Small intestine (tissue), 16 donors: Measurements from ENCODE around the gene OR5H15. TPM values are rescaled to one million over a fixed set of nuclear protein-coding genes. Genes with fewer than 3 reads are reported as not detected.
"Not testable (repeated sequence)": the region's sequence is repeated elsewhere in the genome, so short reads cannot be mapped to it uniquely, and the experiment has no call there.

Experiments used
- DNase-seq, 2 donors: peaks; one replicate each; pipeline versions ENCODE4 v3.0.0 to v3.0.0-alpha.2; 2013
- FAIRE-seq: peaks from 2 replicates; lab custom pipeline; 2012; peaks lifted over from hg19 to GRCh38; lab: Jason Lieb, UNC
- H3K27ac ChIP-seq, 3 donors: one replicate each; pipeline ENCODE4 v1.5.1; 2013; ENCODE audit warnings: low read length in 2 of 3, mild to moderate bottlenecking in 2 of 3, control low read depth in 1 of 3, inconsistent platforms in 1 of 3, low read depth in 1 of 3, moderate library complexity in 1 of 3
- H3K27me3 ChIP-seq, 3 donors: one replicate each; pipeline ENCODE4 v1.6.1; 2013; ENCODE audit warnings: low read length in 3 of 3, inconsistent platforms in 1 of 3; ENCODE audit not compliant: control insufficient read depth in 3 of 3, insufficient read depth in 3 of 3
- H3K36me3 ChIP-seq, 3 donors: one replicate each; pipeline ENCODE4 v1.6.1; 2013; ENCODE audit warnings: low read length in 3 of 3, inconsistent platforms in 1 of 3, low read depth in 1 of 3, mild to moderate bottlenecking in 1 of 3, moderate library complexity in 1 of 3; ENCODE audit not compliant: control insufficient read depth in 3 of 3, insufficient read depth in 2 of 3
- H3K4me1 ChIP-seq, 3 donors: one replicate each; pipeline ENCODE4 v1.6.1; 2013; ENCODE audit warnings: low read length in 2 of 3, inconsistent platforms in 1 of 3, low read depth in 1 of 3, mild to moderate bottlenecking in 1 of 3, moderate library complexity in 1 of 3; ENCODE audit not compliant: control insufficient read depth in 3 of 3, insufficient read depth in 2 of 3
- H3K4me3 ChIP-seq, 3 donors: one replicate each; pipeline ENCODE4 v1.5.1; 2013; ENCODE audit warnings: low read length in 3 of 3, control low read depth in 1 of 3, inconsistent platforms in 1 of 3, low read depth in 1 of 3, mild to moderate bottlenecking in 1 of 3, moderate library complexity in 1 of 3
- H3K9me3 ChIP-seq, 2 donors: one replicate each; pipeline ENCODE4 v1.6.1; 2013; ENCODE audit warnings: low read depth in 1 of 2, low read length in 1 of 2; ENCODE audit not compliant: control insufficient read depth in 2 of 2, insufficient read depth in 1 of 2
- WGBS, 3 donors: extraction: QIAGEN DNeasy Blood & Tissue Kit; methylation state at CpG; one replicate each; pipeline ENCODE4 v1.1.7; 2013; 5-methylcytosine and 5-hydroxymethylcytosine counted together
- long read RNA-seq, 10 donors: transcript quantifications; one replicate each; lab custom pipeline, GENCODE V29; 2026
- polyA plus RNA-seq, 4 donors: library from polyadenylated mRNA; stranded (reverse) in 3 of 4; unstranded in 1 of 4; fragments of 200-250 nt in 3 of 4; fragments of 120-200 nt in 1 of 4; gene quantifications; one replicate each; pipeline versions ENCODE4 v1.2.1 to v1.2.3, GENCODE V29; 2013
- donor health status: healthy with polysubstance abuse.
- donor health status: control.
- donor health status: control.
- donor health status: Bipolar disorder and iron deficiency.
- donor health status: healthy.

Gene OR5H15
- polyA plus RNA-seq: not detected
- long read RNA-seq, donor 1: 0 reads
- long read RNA-seq, donor 2: 0 reads
- long read RNA-seq, donor 3: 0 reads
- long read RNA-seq, donor 4: 0 reads
- long read RNA-seq, donor 5: 0 reads
- long read RNA-seq, donor 6: 0 reads
- long read RNA-seq, donor 7: 0 reads
- long read RNA-seq, donor 8: 0 reads
- long read RNA-seq, donor 9: 0 reads
- long read RNA-seq, donor 10: 0 reads

DNA sequence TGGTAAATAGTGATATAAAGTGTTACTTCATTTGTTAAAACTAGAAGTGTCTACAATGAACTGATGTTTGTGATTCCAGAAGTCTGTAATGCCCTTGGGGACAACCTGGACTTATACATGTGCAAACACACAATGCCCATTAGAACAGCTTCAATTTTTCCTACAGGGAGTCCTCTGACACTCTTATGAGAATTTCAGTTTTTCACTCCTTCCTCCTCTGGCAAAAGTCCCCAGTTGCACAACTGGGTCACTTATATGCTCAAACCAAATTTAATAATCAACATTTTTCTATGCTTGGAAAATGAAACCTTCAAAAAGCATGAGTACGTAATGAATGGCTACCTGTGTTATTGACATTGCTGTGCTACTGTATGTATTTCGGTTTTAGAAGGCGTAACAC is at the start of gene OR5H15:
OR5H15 (plus strand) TSS at position 301 of the 400 bp plus-strand sequence. CDS start 2,004 bp downstream, outside the sequence.
- Histone ChIP-seq H3K27ac (no peak within 1 kb of the TSS), H3K4me1 (no peaks in the 10 kb centered on the region), H3K9me3 (no peaks in the 10 kb centered on the region), H3K27me3 (no peaks in the 10 kb centered on the region), H3K36me3 (no peaks in the 10 kb centered on the region), H3K4me3 (no peak within 1 kb of the TSS)
- DNase-seq: no peak
- FAIRE-seq: no peak
- 90 to 93% (median 93%) methylated on average over 3 of the region's 3 CpGs for WGBS, 3 donors

DNA sequence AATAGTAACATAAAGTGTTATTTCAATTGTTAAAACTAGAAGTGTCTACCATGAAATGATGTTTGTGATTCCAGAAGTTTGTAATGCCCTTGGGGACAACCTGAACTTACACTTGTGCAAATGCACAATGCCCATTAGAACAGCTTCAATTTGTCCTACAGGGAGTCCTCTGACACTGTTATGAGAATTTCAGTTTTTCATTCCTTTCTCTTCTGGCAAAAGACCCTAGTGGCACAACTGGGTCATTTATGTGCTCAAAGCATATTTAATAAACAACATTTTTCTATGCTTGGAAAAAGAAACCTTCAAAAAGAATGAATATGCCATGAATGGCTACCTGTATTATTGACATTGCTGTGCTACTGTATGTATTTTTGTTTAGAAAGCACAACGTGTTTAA is 36.1 kb upstream of the OR5H15 start, which contains the start of gene OR5H1:
OR5H1 (plus strand) TSS at position 301 of the 400 bp plus-strand sequence. CDS start 1,977 bp downstream, outside the sequence.
- no peaks in the 10 kb centered on the region for H3K36me3 ChIP-seq
- no peaks in the 10 kb centered on the region for H3K27me3 ChIP-seq
- FAIRE-seq (no peak), DNase-seq (no peak)
- H3K27ac ChIP-seq: no peak within 1 kb of the TSS
- no peaks in the 10 kb centered on the region for H3K9me3 ChIP-seq
- H3K4me3 ChIP-seq: no peak within 1 kb of the TSS
- no peaks in the 10 kb centered on the region for H3K4me1 ChIP-seq
- 74 to 85% (median 83%) methylated on average over 1 of the region's 1 CpG for WGBS, 3 donors

DNA sequence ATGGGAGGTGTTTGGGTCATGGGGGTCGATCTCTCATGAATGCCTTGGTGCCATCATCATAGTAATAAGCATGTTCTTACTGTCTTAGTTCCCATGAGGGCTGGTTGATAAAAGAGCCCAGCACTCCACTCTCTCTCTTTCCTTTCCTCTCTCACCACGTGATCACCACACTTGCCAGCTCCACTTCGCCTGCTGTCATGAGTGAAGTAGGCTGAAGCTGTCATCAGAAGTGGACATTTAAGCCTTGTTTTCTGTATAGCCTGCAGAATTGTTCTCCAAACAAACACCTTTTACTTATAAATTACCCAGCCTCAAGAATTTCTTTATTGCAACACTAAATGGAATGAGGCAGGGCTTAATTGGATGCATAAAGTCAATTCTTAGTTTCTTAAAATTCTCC is 29.9 kb upstream of the OR5H15 start:
- no peaks in the 10 kb centered on the region for H3K27me3 ChIP-seq
- no peaks in the 10 kb centered on the region for H3K9me3 ChIP-seq
- FAIRE-seq: no peak
- WGBS, 3 donors: 45 to 62% (median 54%) methylated on average over 3 of the region's 3 CpGs
- no peaks in the 10 kb centered on the region for H3K4me1 ChIP-seq
- no peak overlapping the region for H3K4me3 ChIP-seq
- DNase-seq: no peak
- no peak overlapping the region for H3K27ac ChIP-seq
- H3K36me3 ChIP-seq: no peaks in the 10 kb centered on the region

DNA sequence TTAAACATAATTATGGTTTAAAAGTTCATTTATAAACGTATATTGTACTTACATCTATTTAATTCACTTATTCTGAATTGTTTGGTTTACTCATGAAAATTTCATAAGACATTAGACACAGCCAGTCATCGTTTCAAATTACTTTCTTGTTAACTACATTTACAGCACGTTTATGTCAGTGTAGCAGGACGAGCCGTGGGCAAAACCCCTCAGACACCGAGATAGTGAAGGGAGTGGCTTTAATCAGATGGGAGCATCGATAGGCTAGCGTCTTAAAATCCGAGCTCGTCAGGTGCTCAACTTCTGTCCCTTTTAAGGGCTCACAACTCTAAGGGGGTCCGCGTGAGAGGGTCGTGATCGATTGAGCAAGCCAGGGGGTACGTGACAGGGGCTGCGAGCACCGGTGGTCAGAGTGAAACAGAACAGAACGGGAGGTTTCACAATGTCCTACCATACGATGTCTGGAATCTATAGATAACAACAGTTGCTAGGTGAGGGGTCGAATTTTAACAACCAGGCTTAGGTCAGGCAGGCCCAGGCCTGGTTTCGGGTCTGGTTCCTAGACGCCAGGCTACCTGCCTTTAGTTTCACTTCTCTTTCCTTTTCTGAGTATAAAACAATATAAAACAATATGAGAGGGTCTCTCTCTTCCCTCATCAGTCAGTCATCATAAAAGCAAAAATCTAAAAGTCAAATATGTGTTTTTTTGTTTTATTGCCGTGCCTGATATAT is 28.5 kb upstream of the OR5H15 start:
- not testable (repeated sequence) for FAIRE-seq, H3K36me3 ChIP-seq, H3K27ac ChIP-seq, H3K4me3 ChIP-seq, H3K4me1 ChIP-seq, H3K9me3 ChIP-seq, H3K27me3 ChIP-seq, DNase-seq
- WGBS, 3 donors: 70 to 77% (median 77%) methylated on average over 21 to 23 of the region's 23 CpGs

DNA sequence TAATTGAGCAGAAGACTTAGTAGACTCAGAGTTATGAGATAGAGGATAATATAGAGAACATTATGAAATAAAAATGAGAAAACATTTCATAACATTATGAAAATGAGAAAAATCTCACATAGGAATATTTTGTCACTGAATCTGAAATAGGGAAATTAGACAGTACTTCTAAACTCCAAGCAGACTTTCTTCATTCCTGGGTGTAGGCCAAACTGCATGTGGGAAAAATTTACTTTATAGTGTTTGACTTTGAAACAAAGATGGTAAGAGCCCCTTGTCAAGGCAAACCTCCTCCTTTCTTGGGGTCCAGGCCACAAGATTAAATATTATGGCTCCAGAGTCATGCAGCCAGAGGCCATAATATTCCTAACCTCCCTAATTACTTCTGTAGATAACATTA is 26.0 kb upstream of the OR5H15 start:
- Histone ChIP-seq H3K27me3 (no peaks in the 10 kb centered on the region), H3K4me1 (no peaks in the 10 kb centered on the region), H3K9me3 (no peaks in the 10 kb centered on the region), H3K27ac (no peak overlapping the region), H3K4me3 (no peak overlapping the region), H3K36me3 (no peaks in the 10 kb centered on the region)
- FAIRE-seq (no peak), DNase-seq (no peak)

DNA sequence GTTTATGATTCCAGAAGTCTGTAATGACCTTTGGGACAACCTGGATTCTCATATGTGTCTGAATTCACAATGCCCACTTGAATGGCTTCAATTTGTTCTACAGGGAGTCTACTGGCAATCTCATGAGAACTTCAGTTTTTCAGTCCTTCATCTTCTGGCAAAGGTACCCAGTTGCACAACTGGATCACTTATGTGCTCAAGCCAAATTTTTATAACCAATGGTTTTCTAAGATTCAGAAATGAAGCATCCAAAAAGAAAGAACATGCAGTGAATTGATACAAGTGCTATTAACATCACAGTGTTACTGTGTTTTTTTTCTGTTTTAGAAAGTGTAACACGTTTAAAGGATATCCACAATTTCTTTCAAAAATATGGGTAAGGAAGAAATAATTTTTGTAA is 19.3 kb upstream of the OR5H15 start, which contains the start of gene OR5H14:
OR5H14 (plus strand) TSS at position 301 of the 400 bp plus-strand sequence. CDS start 1,907 bp downstream, outside the sequence.
- FAIRE-seq (no peak), DNase-seq (no peak)
- 64 to 85% (median 75%) methylated on average over 1 of the region's 1 CpG for WGBS, 3 donors
- Histone ChIP-seq H3K27ac (no peak within 1 kb of the TSS), H3K4me1 (no peaks in the 10 kb centered on the region), H3K27me3 (no peaks in the 10 kb centered on the region), H3K9me3 (no peaks in the 10 kb centered on the region), H3K36me3 (no peaks in the 10 kb centered on the region), H3K4me3 (no peak within 1 kb of the TSS)

DNA sequence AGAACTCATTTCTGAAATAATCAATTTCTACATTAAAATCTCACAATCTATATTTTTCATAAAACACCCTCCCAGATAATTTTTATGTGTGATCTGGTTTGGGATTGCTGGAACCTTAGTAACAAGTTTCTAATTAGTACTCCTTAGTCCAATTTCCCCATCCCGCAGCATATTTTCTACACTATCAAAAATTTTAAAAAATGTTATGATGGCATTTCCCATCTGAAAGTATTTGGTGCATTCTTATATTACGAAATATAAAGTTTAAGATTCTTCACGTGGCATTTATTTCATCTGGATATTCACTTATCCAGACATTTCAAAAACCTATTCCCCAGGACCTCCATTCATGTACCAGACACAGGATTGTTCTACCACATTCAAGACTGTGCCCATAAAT is 17.7 kb upstream of the OR5H15 start:
- DNase-seq (no peak), FAIRE-seq (no peak)
- H3K4me3 ChIP-seq: no peak overlapping the region
- no peak overlapping the region for H3K27ac ChIP-seq
- H3K27me3 ChIP-seq: no peaks in the 10 kb centered on the region
- WGBS, 3 donors: 56 to 65% (median 60%) methylated on average over 3 of the region's 3 CpGs
- no peaks in the 10 kb centered on the region for H3K4me1 ChIP-seq
- no peaks in the 10 kb centered on the region for H3K36me3 ChIP-seq
- no peaks in the 10 kb centered on the region for H3K9me3 ChIP-seq

DNA sequence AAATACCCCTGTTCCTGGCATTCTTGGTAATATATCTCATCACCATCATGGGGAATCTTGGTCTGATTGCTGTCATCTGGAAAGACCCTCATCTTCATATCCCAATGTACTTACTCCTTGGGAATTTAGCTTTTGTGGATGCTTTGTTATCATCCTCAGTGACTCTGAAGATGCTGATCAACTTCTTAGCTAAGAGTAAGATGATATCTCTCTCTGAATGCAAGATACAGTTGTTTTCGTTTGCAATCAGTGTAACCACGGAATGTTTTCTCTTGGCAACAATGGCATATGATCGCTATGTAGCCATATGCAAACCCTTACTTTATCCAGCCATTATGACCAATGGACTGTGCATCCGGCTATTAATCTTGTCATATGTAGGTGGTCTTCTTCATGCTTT is 17.0 kb upstream of the OR5H15 start:
- H3K9me3 ChIP-seq, H3K27ac ChIP-seq, H3K4me3 ChIP-seq, H3K4me1 ChIP-seq, H3K27me3 ChIP-seq, DNase-seq, H3K36me3 ChIP-seq, FAIRE-seq: not testable (repeated sequence)
- 67 to 84% (median 79%) methylated on average over 4 of the region's 4 CpGs for WGBS, 3 donors
